HG03571 (cell line): Measurements from ENCODE around the gene UACA.

Experiments used
- ATAC-seq: cut with Tn5 transposase; IDR thresholded peaks from one replicate; pipeline ENCODE4 v1.9.1; 2021; ENCODE audit not compliant: unreplicated experiment

The UACA gene

DNA sequence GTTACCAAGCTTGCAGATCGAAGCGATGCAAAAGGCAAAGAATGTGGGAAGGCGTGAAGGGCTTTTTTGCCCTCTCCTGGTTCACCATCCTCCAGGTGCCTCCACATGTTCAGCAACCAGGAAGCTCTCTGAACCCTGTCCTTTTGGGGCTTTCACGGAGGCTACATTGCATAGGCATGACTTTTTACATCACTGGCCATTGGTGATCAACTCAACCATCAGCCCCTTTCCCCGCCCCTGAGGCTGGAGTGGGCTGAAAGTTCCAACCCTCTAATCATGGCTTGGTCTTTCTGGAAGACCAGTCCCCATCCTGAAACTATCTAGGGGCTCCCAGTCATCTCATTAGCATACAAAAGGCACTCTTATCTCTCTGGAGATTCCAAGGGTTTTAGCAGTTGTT lies 52.6 kb downstream of the UACA start:
- ATAC-seq, result no peak

DNA sequence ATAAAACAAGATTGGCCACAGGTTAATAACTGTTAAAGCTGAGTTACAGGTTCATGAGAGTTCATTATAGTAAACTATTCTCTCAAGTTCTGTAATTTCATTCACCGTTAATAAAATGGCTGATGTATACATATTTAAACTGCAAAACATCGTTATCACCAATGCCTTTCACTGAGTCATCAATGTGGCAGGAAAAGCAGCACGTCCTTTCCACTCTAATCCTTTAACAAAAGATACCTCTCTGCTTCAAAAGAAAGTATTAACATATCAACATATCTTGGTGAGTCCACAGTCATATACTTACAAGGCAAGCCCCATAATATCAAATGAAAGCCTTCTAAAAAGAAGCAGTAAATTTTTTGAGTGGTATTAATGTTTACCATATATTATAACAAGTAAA lies 54.5 kb downstream of the UACA start:
- no peak for ATAC-seq

DNA sequence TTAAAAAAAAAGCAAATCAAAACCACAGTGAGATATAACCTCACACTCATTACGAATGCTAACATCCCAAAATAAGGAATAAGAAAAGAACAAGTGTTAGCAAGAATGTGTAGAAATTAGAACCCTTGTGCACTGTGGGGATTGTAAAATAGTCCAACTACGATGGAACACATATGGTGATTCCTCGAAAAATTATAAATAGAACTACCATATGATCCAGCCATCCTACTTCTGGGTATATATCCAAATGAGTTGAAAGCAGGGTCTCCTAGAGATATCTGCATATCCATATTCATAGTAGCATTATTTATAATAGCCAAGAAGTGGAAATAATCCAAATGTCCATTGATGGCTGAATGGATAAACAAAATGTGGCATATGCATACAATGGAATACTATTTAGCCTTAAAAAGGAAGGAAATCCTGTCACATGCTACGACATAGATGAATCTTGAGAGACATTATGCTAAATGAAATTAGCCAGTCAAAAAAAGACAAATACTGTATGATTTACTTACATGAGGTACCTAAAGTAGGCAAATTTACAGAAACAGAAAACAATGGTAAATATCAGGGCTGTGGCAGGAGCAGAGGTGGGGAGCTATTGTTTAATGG lies 55.6 kb downstream of the UACA start:
- no peak for ATAC-seq

DNA sequence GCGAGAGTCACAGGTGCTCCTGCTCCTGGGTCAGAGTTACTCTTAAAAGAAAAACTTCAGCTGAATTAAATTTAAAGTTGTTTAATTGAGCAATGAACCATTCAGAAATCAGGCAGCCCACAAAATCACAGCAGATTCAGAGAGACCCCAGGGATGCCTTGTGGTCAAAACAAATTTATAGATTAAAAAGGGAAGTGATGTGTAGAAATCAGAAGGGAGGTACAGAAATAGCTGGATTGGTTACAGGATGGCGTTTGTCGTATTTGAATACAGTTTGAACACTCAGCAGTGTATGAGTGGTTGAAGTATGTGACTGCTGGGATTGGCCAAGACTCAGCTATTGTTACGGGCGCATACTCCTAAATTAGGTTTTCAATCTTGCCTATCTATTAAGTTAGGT lies 58.6 kb downstream of the UACA start:
- no peak for ATAC-seq

DNA sequence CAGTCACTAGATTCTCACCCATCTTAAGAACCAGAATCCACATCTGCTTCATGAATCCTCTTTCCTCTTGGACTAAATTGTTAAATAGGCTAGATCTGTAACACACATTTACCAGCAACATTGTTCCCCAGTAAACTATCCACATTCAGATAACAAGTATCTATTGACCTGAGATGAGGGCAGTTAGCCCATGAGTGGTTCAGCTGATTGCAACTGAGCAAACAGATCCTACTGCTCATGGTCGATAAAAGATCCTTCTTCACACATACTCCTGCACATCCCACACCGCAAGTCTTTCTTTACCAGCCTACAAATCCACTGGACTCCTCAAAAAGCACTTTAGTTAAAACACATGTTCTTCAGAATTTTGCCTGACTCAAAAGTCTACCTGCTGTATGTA lies 59.2 kb downstream of the UACA start:
- ATAC-seq, result no peak

DNA sequence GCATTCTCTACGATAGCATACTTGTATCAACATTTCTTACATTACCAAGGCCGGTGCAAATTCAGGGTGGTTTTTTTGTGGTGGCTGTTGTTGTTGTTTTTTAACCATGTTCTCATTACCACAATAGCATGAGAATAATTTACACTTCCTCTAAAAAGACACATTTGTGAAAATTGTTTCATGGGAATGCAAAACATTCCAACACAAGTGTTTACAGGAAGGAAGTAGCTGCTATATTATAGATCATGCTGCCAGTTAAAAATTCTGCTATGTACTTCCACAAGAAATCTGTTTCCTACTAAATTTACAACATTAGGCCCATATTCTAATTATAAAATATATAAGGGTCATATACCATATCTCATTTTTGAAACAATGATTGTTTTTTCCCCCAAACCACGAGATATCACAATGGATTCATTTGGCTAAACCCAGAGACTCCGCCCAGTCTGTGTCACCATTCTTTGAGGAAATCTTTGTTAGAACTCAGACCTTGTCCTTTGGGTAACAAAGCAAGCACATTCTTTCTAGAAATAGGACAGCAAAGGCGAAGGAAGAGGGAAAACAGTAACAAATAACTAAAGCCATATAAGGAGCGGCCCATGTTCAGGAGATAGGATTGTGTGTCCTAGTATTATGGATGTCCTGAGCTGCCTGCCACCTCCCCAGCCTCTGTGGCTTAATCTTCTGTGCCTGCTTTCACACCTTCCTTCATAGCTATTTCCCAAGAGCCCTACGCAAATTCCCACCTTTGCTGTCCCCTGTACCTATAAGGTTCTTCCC lies 60.1 kb downstream of the UACA start:
- no peak for ATAC-seq

DNA sequence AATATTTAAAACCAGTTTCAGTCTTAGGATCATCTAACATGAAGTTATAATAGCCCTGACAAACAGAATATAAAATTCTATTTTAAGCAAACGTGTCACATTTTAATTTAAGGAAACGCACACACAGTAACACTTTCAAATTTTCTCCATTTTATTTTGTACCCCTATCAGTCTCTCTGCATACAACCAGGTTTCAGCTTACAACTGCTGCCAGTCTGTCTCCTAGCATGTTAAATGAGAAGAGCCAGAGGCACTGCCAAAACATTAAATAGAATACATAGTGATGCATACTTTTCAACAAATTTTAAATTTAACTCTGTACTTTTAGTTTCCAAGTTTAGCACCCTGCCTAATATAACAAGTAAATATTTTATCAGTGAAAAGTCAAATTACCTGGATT lies 60.8 kb downstream of the UACA start:
- no peak for ATAC-seq

DNA sequence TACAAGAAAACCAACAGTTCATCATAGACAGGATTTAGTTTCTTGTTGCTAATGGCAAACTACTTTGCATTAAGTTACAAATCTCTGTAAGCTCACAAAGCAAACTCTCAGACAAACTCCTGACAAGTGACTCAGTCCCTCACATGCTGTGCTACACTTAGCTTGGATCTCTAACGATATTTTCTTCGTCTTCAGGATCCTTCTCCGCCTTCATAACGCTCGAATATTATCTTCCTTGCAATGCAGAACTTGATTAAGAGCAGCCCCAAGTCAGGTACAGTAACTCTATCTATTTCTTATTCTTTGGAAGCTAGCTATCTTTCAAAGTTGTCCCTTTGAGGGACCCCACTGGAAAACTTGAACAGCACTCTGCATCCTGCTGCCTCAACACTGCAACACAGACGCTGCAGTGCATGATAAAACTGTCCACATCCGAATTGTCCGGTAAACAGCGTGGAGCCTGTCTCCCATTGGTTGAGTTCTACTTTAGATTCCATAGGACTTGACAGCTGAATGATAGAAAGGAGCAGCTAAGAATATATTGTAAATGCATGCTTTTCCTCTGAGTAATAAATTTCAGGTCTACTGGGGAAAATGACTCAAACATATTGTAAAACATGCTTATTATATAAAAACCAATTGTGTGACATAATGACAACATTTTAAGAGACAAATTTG lies 61.3 kb downstream of the UACA start:
- ATAC-seq, result no peak

DNA sequence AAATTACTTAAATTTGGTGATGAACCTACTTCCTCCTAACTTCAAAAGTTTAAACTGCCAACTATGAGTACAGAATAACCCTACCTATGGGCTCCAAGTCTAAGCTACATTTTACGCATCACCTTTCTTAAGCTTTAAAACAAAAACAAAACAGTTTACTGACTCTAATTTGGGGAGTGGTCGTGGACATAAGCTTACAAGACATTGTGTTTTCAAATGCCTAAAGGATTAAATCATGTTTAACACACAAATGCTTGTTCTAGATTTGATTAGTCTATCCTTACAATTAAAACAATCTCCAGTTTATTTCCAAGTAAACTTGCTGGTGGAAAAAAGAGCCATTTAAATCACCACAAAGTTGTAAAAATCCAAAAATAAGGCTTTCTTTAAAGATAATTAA lies 62.2 kb downstream of the UACA start:
- ATAC-seq, result no peak

DNA sequence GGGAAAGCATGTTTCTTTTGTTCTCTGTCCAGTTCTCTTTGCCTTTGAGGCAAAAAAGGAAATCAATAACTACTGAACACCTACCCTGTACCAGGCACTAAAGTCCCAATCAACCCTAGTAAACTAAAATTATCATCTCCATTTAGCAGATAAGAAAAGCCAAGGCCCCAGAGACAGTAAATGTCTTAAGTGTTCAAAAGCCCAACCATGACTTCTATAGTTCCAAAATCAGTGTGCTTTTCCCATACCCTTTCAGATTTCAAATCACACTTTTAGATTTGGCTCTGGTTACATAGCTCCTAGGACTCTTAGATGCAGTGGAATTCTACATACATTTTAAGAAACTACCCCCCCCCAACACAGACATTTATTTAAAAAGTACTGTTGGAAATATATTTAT lies 63.5 kb downstream of the UACA start:
- no peak for ATAC-seq

DNA sequence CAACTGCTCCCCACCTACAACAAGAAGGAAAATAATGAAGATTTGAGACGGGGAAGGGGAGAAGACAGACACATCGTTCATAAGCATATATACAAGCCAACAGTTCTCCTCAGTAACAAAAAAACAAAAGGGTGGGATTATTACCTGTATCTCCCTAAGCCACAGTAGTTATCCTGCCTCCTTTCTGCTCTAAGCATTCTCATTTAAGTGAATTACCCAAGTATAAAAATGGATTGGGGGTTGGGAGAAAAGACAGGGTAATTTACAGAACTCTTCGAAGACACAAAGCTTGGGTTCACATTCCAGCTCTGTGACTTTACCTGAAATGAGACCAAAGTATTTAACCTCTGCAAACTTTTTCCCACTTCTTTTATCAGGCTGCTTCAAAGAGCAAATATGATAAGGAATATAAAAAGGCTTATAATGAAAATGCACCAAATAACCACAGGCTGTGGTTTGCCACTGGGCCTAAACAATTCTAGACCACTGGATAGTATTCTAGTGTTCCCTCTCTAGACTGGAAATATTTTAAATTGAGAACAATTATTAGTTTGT lies 64.4 kb downstream of the UACA start:
- no peak for ATAC-seq

DNA sequence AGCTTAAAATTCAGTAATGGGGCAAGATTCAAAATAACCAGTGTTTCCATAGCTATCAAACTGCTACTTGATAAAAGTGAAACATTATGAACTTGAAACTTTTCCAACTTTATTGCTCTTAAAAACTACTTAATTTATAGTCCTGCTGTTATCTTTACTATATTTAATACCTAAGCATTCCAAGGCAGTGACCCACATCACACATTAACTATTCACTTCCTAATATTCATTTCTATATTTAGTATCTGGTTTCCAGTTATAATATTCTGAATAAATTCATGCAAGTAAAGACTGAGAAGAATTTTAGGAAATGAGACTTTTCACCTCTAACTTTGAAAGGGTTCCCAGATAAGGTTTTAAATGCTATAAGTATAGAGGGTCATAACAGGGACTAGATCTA lies 64.9 kb downstream of the UACA start:
- no peak for ATAC-seq

DNA sequence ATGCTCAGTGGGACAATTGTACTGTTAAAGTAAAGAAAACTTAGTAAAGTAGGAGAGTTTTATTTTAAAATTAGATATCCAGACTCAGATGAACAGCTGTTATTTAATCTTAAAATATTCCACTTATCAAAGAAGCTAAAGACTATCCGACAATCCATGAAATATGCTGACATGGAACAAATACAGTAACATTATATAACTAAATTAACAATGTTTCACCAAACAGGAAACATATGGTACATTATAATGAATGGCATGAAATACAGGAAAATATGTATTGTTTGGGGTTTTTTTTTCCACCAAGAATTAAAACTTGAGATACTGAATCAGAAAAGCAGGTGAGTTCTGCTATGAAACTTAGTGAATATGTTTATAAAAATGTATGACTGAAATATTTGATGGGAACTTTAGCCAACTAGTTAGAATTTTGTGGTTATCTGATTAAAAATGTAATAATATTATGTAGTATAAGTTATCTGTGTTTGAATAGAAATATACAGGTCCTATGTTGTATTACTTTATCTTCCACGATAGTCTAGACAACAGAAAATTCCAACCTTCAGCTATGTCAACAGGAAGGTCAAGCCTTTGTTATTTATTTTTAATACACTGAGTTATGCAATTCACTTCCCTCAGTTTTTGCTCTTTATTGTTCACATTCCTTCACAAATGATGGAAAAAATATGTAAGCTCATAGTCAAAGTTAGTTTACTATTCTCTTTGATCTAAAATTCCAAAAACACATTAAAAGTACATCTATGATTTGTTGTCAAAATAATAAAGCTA lies 72.7 kb downstream of the UACA start:
- no peak for ATAC-seq

DNA sequence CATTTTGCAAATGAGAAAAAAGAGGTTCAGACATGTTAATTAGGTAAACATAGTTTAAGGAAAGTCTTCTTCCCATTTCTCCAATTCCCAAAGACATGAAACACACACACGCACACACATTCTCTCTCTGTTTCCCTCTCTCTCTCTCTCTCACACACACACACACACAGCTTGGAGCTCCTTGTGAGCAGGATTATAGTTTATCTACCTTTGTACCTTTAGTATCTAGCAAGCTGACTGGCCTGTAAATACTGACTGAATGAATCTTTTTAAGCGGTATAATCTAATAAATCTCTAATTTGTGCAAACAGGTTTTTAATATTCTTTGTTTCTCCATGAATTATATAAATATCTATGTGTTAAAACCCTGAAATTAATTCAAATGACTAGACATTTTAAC lies 73.3 kb downstream of the UACA start:
- no peak for ATAC-seq

DNA sequence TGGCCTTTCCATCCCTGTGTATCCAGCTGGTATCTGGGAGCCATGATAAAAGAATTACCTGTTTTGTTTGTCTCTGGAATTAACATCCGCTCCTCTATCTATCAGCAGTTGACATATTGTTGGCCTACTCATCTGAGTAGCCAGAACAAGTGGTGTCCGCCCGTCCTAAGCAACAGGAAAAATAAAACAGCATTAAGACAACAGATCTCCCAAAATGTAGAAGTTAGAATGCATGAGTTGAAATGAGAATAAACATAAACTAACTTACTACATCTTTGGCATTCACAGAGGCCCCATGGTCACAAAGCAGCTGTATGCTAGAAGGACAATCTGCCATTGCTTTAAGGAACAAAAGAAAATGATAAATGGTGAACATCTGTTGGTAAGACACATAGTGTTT lies 75.9 kb downstream of the UACA start:
- no peak for ATAC-seq

DNA sequence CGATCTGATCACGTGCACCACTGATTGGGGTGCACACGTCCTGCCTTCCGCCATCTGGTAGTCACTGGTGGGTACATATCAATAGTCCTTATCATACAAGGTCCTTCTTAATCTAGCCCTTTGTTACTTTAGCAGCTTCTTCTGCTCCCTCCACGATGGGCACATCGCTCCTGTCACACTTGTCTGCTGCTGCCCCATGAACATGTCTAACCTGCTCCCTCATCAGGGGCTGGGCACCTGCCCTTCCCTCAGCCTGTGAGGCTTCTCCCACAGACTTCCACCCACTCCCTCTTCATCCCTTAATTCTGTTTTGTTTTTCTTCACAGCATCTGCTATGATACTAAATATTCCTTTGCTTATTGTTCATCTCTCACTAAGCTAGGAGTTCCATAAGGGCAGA lies 82.5 kb downstream of the UACA start:
- ATAC-seq, result no peak

DNA sequence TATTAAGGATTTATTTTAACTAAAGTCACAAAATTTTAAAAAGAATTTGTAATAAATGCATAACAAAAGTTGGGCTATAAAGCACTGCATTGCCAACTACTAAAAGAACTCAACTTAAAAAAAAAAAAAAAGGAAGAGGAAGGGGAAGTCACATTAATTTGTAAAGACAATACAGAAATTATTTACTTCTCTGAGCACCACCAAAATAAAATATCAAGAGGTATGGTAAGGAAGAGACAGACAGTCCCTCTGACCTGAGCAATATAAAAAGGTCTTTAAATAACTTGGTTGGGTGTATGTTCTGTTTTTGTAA lies 83.5 kb downstream of the UACA start:
- no peak for ATAC-seq

DNA sequence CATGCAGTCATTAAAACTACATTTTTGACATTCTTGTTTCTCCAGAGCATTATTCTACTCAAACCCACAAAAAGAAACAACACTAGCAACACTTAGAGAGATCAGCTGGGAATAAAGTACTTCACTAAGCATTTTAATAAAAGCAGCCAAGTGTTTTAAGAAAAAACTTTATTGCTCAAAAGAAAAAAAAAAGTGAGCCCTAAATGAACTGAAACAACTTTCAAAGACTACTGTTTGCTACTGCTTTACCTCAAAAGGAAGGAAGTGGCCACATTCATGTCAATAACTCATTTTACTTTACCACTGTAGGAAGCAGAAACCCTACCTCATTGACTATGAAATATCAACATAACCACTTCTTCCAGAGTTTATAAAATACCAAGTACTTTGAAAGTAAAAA lies 91.3 kb downstream of the UACA start:
- no peak for ATAC-seq

DNA sequence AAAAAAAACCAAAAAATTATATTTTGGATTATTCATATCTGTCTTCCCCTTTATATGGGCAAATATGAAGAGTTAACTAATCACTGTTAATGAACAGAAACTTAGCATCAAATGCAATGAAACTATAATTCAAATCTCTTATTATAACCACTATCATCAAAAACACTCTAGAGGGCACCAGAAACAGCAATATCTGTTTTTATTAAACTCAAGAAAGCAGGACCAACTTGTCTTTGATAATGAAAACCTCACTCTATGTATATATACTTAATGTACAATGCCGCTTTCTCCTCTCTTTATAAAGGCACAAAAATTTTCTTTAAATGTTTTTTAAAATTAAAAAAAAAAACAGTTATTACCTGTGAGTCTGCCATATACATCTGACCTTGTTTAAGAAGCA lies 92.7 kb downstream of the UACA start:
- ATAC-seq, result no peak

DNA sequence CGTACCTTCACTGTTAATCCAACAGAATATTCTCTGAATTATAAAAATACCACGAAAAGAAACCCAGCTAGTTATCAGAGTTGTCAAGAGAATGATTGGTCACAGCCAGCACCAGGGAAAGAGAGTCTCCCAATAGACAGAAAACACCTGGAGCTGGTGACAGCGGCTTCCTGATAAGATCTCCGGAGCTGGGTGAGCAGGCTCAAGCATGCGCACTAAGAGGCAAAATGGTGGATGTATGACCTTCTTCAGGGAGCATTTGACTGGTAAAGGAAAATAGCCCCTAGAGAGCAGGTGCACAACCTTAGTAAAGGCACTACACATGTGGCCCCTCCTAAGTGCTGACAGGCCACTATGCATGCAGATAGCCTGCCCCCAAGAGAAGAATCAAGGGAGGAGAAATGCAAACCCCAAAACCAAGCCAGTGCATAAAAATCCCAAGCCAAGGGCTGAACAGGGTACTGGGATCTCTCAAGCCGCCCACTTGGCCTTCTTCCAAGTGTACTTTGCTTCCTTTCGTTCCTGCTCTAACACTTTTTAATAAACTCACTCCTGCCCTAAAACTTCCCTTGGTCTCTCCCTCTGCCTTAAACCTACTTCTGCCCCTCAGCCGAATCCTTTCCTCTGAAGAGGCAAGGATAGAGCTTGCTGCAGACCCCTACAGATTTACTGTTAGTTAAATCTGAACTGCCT lies 93.2 kb downstream of the UACA start:
- no peak for ATAC-seq

DNA sequence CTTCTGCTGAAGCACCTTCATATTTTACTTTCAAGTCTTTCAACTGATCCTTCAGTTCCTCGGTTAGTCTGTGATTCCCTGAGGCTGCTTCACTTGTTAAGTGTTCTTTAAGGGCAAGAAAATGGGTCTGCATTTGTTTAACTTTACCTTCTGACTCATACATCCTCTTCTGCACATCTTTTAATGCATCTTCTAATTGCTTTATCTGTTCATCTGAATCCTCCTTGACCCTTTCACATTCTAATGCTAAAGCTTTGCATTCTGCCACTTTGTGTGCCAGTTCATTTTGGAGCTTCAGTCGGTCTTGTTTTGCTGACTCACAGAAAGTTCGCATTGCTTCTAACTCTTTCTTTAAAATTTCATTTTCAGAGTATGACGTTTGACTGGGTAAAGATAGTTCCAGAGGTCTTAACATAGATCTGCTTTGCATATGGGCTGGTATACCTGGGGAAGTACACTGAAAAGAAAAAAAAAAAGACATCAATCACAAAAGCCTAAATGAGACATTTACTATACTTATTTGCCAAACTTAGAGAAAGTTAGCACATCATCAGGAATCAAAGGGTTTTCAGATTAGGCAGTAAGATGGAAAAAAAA lies 94.3 kb downstream of the UACA start:
- no peak for ATAC-seq
